ENCODE data around the gene FBXO36.

DNA sequence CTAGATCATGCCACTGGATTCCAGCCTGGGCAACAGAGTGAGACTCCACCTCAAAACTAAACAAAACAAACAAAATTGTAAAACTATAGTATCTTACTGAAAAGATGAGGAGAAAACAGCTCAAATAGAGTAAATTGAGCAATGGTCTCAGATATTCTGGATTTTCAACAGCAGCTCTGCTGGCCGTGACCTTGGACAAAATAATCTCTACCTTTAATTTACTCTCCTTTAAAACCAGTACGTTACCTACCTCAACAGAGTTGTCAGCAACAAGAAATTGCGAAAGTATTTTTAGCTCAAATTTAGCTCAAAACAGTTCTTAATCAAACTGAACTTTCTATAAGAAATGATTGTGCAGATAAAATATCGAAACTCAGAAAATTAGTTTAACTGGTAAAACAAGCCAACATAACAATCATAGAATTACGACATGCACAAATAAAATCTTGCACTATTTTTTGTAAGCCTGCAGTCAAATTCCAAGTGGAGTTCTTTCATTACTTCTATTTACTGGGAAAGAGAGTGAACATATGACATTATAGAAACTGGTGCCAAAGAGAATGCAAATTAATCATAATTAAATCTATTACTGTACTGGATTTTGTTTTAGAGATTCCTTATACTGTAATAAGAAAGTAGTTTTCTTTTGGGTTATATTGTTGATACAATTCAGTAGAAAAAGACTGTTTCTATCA lies 41.3 kb upstream of the FBXO36 start:
- TF ChIP-seq, protein P1, sequence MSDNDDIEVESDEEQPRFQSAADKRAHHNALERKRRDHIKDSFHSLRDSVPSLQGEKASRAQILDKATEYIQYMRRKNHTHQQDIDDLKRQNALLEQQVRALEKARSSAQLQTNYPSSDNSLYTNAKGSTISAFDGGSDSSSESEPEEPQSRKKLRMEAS (IDR thresholded peaks at IDR 0.05; ENCODE audit: insufficient read depth, insufficient read length): no peak
- TF ChIP-seq, protein P2, sequence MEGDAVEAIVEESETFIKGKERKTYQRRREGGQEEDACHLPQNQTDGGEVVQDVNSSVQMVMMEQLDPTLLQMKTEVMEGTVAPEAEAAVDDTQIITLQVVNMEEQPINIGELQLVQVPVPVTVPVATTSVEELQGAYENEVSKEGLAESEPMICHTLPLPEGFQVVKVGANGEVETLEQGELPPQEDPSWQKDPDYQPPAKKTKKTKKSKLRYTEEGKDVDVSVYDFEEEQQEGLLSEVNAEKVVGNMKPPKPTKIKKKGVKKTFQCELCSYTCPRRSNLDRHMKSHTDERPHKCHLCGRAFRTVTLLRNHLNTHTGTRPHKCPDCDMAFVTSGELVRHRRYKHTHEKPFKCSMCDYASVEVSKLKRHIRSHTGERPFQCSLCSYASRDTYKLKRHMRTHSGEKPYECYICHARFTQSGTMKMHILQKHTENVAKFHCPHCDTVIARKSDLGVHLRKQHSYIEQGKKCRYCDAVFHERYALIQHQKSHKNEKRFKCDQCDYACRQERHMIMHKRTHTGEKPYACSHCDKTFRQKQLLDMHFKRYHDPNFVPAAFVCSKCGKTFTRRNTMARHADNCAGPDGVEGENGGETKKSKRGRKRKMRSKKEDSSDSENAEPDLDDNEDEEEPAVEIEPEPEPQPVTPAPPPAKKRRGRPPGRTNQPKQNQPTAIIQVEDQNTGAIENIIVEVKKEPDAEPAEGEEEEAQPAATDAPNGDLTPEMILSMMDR (IDR thresholded peaks at IDR 0.05; ENCODE audit: extremely low read depth in 1 of 2, insufficient read depth in 1 of 2, low read depth in 1 of 2, low read length in 2 of 2): no peak
- TF ChIP-seq POLR2A (IDR thresholded peaks at IDR 0.05; ENCODE audit: low read depth, low read length): no peak
- TF ChIP-seq MYC (IDR thresholded peaks at IDR 0.05; ENCODE audit: low read depth, low read length): no peak
- no peak for TF ChIP-seq EZH2 (IDR thresholded peaks at IDR 0.05; ENCODE audit: borderline replicate concordance, low read depth, low read length, severe bottlenecking)
- TF ChIP-seq POLR2AphosphoS5 (IDR thresholded peaks at IDR 0.05; ENCODE audit: insufficient read depth, low read depth, low read length): no peak
- TF ChIP-seq FOS (IDR thresholded peaks at IDR 0.05; ENCODE audit: borderline replicate concordance, insufficient read depth, low read length): no peak
- TF ChIP-seq GATA2 (IDR thresholded peaks at IDR 0.05; ENCODE audit: insufficient read depth, insufficient read length, low read depth, low read length): no peak
- TF ChIP-seq JUN (IDR thresholded peaks at IDR 0.05; ENCODE audit: borderline replicate concordance, insufficient read depth, insufficient read length, low read depth): no peak
